ENCODE measurements around the gene MLLT10.

The MLLT10 gene

GRCh38 chr10:21496343-21497176 lies 37.5 kb upstream of the MLLT10 start:
- Mint-ChIP-seq H3K4me3 (peak overlapping the region; percentile 84), H3K4me1 (peaks cover 27% of the 10 kb centered on the region), H3K27me3 (peaks cover 89% of the 10 kb centered on the region), H3K27ac (no peak overlapping the region), H3K9me3 (no peaks in the 10 kb centered on the region), H3K36me3 (peaks cover 2% of the 10 kb centered on the region)
- CTCF ChIA-PET: interaction anchor here (0.6 to 5.5 kb wide), 14 partner anchors 20 to 1001 kb away, joined by 3 to 52 read pairs (median 4); partner anchors contain the start of gene DNAJC1
- peak; percentile 74 for DNase-seq

DNA sequence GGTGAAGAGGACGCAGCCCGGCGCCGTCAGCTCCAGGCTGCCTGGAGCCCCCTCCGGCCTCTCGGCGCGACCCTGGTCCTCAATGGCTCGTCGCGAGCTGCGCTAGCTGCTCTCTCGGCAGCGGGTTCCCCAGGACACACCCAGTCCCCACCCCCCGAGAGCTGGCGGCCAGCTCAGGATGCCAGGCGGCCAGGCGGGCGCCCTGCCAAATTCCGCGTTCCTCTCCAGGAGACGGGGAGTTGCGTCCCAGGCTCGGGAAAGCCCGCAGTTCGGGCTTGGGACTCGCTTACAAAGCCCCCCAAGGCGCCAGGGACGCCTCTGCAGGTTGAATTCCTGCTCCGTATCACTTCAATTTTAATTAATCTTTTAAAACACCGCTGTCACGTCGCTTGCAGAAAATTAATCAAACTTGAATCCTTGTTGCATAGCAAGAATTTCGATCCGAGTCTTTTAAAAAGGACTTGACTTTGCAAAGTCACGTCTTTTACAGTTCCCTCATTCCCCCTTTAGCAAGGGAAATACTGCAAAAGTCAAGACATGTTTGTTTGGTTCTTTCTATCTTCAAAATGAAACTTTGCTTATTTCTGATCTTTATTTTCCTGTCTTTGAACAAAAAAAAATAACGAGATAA lies 36.7 kb upstream of the MLLT10 start:
- Mint-ChIP-seq H3K27ac (no peak overlapping the region), H3K27me3 (peaks cover 97% of the 10 kb centered on the region), H3K4me3 (peak overlapping the region; percentile 67), H3K36me3 (peaks cover 2% of the 10 kb centered on the region), H3K9me3 (no peaks in the 10 kb centered on the region), H3K4me1 (peaks cover 27% of the 10 kb centered on the region)
- CTCF ChIA-PET: interaction anchor here (0.6 to 5.5 kb wide), 6 partner anchors 22 to 497 kb away, joined by 3 to 52 read pairs (median 7); no protein-coding TSS in a partner anchor
- DNase-seq: peak; percentile 37

DNA sequence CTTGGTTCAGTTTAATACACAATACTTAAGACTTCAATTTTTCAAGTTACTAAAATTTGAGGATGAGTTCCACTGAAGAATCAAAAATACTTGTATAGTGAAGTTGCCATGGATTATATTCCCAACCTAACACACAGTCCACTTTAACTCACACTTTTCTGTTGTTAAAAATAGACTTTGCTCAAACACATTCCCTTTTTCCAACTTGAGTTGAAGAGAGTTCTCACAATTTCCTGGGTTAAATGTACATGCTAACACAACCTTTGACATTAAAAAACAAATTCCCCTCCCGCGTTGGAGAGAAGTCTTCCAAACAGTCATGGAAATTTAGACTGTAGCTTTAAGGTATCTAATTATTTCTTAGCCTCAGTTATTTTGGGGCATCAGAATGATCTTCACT lies 35.7 kb upstream of the MLLT10 start:
- Mint-ChIP-seq H3K27me3 (peaks cover 98% of the 10 kb centered on the region), H3K4me3 (no peak overlapping the region), H3K4me1 (peaks cover 27% of the 10 kb centered on the region), H3K36me3 (peaks cover 2% of the 10 kb centered on the region), H3K9me3 (no peaks in the 10 kb centered on the region), H3K27ac (no peak overlapping the region)
- CTCF ChIA-PET: interaction anchor here (4.8 to 5.5 kb wide), 2 partner anchors 21 to 233 kb away, joined by 25 to 52 read pairs; no protein-coding TSS in a partner anchor
- DNase-seq: no peak

GRCh38 chr10:21498986-21499385 lies 35.0 kb upstream of the MLLT10 start:
- no peak overlapping the region for H3K27ac Mint-ChIP-seq
- DNase-seq: no peak
- H3K4me3 Mint-ChIP-seq: no peak overlapping the region
- CTCF ChIA-PET: interaction anchor here (4.8 to 5.5 kb wide), 2 partner anchors 20 to 232 kb away, joined by 25 to 52 read pairs; no protein-coding TSS in a partner anchor
- peaks cover 26% of the 10 kb centered on the region for H3K4me1 Mint-ChIP-seq
- H3K27me3 Mint-ChIP-seq: peaks cover 98% of the 10 kb centered on the region
- no peaks in the 10 kb centered on the region for H3K9me3 Mint-ChIP-seq
- H3K36me3 Mint-ChIP-seq: no peaks in the 10 kb centered on the region

DNA sequence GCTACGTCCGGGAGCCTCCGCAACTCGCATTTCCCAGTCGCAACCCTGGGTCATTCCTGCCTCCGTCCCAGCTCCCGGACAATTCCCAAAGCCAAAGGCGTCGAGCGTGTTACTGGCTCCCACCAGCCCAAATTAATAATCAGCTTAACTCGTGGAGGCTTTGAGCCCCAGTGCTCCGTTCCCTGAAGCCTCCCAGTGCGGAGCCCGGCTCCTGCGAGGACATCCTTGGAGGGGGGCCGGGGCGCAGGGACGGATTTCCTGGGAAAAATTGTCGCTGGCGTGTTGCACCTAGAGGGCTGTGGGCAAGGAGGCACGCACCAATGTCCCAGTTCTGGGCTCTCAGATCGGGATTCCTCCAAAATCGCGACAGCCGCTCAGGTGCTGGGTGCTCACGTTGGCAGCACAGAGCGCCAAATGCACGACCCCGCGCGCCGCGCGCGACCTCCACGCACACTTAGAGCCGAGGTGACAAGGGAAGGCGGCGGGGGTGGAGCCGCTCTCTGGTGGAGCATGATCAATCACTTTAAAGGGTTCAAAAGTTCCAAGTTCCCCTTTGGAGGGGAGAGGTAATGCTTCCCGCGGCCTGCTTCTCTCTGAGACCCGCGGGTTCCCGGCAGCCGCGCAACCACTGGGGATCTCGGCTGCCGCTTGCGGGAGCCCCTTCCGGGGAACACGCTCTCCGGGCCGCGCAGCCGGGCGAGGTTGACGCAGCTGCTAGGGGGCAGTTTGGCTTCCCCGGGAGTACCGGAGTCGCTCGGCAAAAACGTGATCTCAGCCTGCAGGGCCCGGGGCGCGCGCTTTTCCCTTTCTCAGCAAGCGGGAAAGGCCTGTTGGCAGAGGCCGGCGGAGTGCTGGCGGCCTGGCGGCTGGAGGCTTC lies 34.1 kb upstream of the MLLT10 start:
- no peak overlapping the region for H3K4me3 Mint-ChIP-seq
- DNase-seq: peak; percentile 32
- no peaks in the 10 kb centered on the region for H3K9me3 Mint-ChIP-seq
- no peaks in the 10 kb centered on the region for H3K36me3 Mint-ChIP-seq
- peaks cover 22% of the 10 kb centered on the region for H3K4me1 Mint-ChIP-seq
- CTCF ChIA-PET: interaction anchor here (4.8 kb wide), 1 partner anchor 19 kb away, joined by 25 read pairs; no protein-coding TSS in a partner anchor
- no peak overlapping the region for H3K27ac Mint-ChIP-seq
- peaks cover 94% of the 10 kb centered on the region for H3K27me3 Mint-ChIP-seq

- no peaks in the 10 kb centered on the region for H3K36me3 Mint-ChIP-seq
- H3K27me3 Mint-ChIP-seq: peaks cover 89% of the 10 kb centered on the region
- CTCF ChIA-PET: interaction anchor here (0.7 kb wide), 1 partner anchor 257 kb away, joined by 3 read pairs; no protein-coding TSS in a partner anchor
- no peak overlapping the region for H3K27ac Mint-ChIP-seq
- H3K9me3 Mint-ChIP-seq: no peaks in the 10 kb centered on the region
- no peak for DNase-seq
- H3K4me3 Mint-ChIP-seq: no peak overlapping the region
- H3K4me1 Mint-ChIP-seq: peaks cover 17% of the 10 kb centered on the region
Observed at GRCh38 chr10:21500578-21500910, 33.5 kb upstream of the MLLT10 start.

- CTCF ChIA-PET: interaction anchor here (0.7 kb wide), 1 partner anchor 256 kb away, joined by 3 read pairs; no protein-coding TSS in a partner anchor
- H3K27me3 Mint-ChIP-seq: peaks cover 89% of the 10 kb centered on the region
Observed at GRCh38 chr10:21501091-21501490, 32.9 kb upstream of the MLLT10 start.

DNA sequence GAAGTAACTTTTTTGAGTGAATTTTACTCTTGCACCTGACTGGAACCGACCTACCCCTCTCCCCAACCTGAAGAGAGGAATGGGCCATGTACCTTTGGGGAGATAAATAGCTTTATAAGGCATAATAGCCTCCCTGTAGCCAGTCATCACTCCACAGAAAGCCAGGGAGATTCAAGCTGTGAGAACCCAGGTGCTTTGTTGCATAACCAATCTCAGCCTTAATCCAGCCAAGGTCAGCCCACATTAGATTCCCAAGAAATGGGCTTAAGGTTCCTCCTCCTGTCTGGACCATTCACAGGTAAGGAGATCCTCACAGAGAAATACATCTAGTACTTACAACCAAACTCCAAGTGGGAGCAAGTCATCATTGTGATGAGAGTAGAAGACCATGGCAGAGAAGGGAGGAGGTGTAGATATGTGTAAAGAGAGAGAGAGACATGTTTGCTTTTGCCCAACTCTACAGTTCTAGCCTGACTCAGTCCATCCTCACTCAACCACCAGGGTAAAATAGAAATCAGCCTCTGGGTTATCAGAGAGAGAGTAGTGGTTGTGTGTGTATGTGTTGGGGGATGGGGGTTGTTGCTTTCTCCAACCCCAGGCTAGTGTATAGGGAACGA lies 32.2 kb upstream of the MLLT10 start:
- Mint-ChIP-seq H3K27ac (no peak overlapping the region), H3K9me3 (no peaks in the 10 kb centered on the region), H3K4me1 (peaks cover 14% of the 10 kb centered on the region), H3K27me3 (peaks cover 91% of the 10 kb centered on the region), H3K36me3 (no peaks in the 10 kb centered on the region), H3K4me3 (no peak overlapping the region)
- DNase-seq: no peak
- CTCF ChIA-PET: no interaction called here

More at GRCh38 chr10:21501091-21501490, 32.9 kb upstream of the MLLT10 start:
- peaks cover 16% of the 10 kb centered on the region for H3K4me1 Mint-ChIP-seq
- H3K27ac Mint-ChIP-seq: no peak overlapping the region
- DNase-seq: no peak
- no peaks in the 10 kb centered on the region for H3K9me3 Mint-ChIP-seq
- no peak overlapping the region for H3K4me3 Mint-ChIP-seq
- no peaks in the 10 kb centered on the region for H3K36me3 Mint-ChIP-seq

- DNase-seq: no peak
- Mint-ChIP-seq H3K36me3 (no peaks in the 10 kb centered on the region), H3K4me3 (no peak overlapping the region), H3K27ac (no peak overlapping the region), H3K4me1 (peaks cover 11% of the 10 kb centered on the region), H3K9me3 (no peaks in the 10 kb centered on the region), H3K27me3 (peaks cover 91% of the 10 kb centered on the region)
- CTCF ChIA-PET: no interaction called here
Observed at GRCh38 chr10:21502348-21502740, 31.7 kb upstream of the MLLT10 start.

DNA sequence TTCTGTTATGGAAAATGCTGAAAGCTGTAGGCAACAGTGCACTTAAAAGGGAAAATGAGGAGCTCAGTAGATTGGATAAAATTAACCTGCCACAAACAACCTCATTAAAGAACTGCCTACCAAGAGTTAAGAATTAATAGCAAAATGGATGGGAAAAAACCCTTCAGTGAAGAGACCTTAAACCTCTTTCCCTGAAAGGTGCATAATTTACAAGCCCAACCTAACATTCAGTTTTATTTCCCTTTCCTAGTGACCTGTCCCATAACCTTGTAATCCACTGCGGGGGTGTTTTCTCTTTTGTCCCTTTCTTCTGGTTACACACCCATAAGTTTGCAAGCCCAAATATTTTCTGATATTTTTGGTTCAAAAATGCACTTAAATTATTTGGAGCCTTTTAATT lies 30.5 kb upstream of the MLLT10 start:
- Mint-ChIP-seq H3K27ac (no peak overlapping the region), H3K36me3 (no peaks in the 10 kb centered on the region), H3K4me3 (no peak overlapping the region), H3K9me3 (no peaks in the 10 kb centered on the region), H3K4me1 (peaks cover 4% of the 10 kb centered on the region), H3K27me3 (peaks cover 91% of the 10 kb centered on the region)
- CTCF ChIA-PET: no interaction called here
- no peak for DNase-seq

DNA sequence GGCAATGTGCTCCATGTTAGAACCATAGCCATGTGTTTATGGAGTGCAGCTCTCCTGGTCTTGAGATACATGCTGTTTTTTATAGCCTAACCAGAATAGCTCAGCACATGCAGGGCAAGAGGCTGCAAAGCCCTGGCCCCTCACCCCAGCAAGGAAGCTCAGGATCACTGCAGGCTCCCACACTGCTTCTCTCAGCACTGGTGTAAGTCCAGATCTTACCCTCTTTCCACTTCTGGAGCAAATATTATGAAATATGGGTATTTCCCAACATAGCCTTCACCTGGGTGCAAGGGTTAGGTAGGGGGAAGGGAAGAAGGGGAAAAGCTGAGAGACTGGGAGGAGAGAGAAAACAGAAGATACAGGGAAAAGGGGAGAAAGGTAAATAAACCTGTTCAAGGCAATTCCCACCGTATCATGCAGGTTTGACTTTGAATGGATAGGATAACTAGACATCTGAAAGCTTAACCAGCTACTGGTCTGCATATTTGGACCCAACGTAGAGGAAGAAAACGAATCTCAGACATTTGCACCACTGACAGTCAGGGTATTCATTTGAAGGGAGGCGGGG lies 28.2 kb upstream of the MLLT10 start:
- CTCF ChIA-PET: interaction anchor here (1.3 kb wide), 1 partner anchor 9 kb away, joined by 3 read pairs; no protein-coding TSS in a partner anchor

GRCh38 chr10:21506351-21506750 lies 27.7 kb upstream of the MLLT10 start:
- H3K36me3 Mint-ChIP-seq: no peaks in the 10 kb centered on the region
- no peak overlapping the region for H3K27ac Mint-ChIP-seq
- no peaks in the 10 kb centered on the region for H3K9me3 Mint-ChIP-seq
- CTCF ChIA-PET: interaction anchor here (1.3 kb wide), 1 partner anchor 9 kb away, joined by 3 read pairs; no protein-coding TSS in a partner anchor
- no peak overlapping the region for H3K4me3 Mint-ChIP-seq
- H3K27me3 Mint-ChIP-seq: peaks cover 91% of the 10 kb centered on the region
- DNase-seq: no peak
- H3K4me1 Mint-ChIP-seq: no peaks in the 10 kb centered on the region

More for the DNA sequence above, 28.2 kb upstream of the MLLT10 start:
- Mint-ChIP-seq H3K36me3 (no peaks in the 10 kb centered on the region), H3K27me3 (peaks cover 91% of the 10 kb centered on the region), H3K27ac (no peak overlapping the region), H3K4me3 (no peak overlapping the region), H3K9me3 (no peaks in the 10 kb centered on the region), H3K4me1 (no peaks in the 10 kb centered on the region)
- DNase-seq: no peak

DNA sequence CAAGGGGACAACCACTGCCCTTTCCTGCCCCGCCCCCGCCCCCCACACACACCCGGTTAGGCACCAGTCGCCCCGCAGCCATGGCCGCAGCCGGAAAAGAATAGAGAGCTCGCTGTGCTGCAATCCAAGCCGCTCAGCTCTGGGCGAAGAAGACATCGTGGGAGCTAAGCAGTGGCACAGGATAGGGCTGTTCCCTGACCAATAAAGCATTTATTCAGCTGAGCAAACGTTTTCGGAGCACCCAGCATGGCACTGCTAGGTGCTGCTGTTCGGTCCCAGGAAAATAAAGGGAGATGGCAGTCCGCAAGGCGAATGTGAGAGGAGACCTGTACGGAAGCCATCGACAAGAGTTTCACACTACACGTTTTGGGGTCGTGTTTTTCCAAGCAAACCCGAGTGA lies 26.9 kb upstream of the MLLT10 start:
- Mint-ChIP-seq H3K27ac (no peak overlapping the region), H3K4me3 (no peak overlapping the region), H3K27me3 (peaks cover 91% of the 10 kb centered on the region), H3K4me1 (no peaks in the 10 kb centered on the region), H3K36me3 (no peaks in the 10 kb centered on the region), H3K9me3 (no peaks in the 10 kb centered on the region)
- CTCF ChIA-PET: interaction anchor here (1.3 kb wide), 1 partner anchor 8 kb away, joined by 3 read pairs; no protein-coding TSS in a partner anchor
- DNase-seq: no peak

All from activated naive CD4-positive, alpha-beta T cell treated with anti-CD3 and anti-CD28 coated beads, Interleukin-2, amount 10 ng/mL, durations not matched to agents 7 days and 5 days (primary cell).